ENCODE data around the gene PCBP2.

PCBP2 gene

GRCh38 chr12:53514628-53515290 is 62.9 kb downstream of the PCBP2 start:
- Histone ChIP-seq H3K27ac (ENCODE audit: low read depth, low read length) (no peak overlapping the region), H3K36me3 (ENCODE audit: control insufficient read depth, insufficient read depth, low read length) (peaks cover 49% of the 10 kb centered on the region), H3K9ac (ENCODE audit: low read length) (no peak overlapping the region)

GRCh38 chr12:53515291-53515680 is 63.4 kb downstream of the PCBP2 start:
- Histone ChIP-seq H3K27ac (ENCODE audit: low read depth, low read length) (no peak overlapping the region), H3K4me3 (ENCODE audit: low read length) (no peak overlapping the region), H3K36me3 (ENCODE audit: control insufficient read depth, insufficient read depth, low read length) (peaks cover 49% of the 10 kb centered on the region)

More at GRCh38 chr12:53514628-53515290, 62.9 kb downstream of the PCBP2 start:
- Histone ChIP-seq H3K4me3 (ENCODE audit: low read length) (no peak overlapping the region), H3K4me1 (ENCODE audit: control insufficient read depth, insufficient read depth, low read length) (no peaks in the 10 kb centered on the region), H3K27me3 (ENCODE audit: control insufficient read depth, insufficient read depth, low read length) (no peaks in the 10 kb centered on the region)

GRCh38 chr12:53516758-53517455 is 65.0 kb downstream of the PCBP2 start:
- Histone ChIP-seq H3K36me3 (ENCODE audit: control insufficient read depth, insufficient read depth, low read length) (peaks cover 48% of the 10 kb centered on the region), H3K27ac (ENCODE audit: low read depth, low read length) (no peak overlapping the region), H3K9ac (ENCODE audit: low read length) (no peak overlapping the region), H3K4me1 (ENCODE audit: control insufficient read depth, insufficient read depth, low read length) (no peaks in the 10 kb centered on the region), H3K27me3 (ENCODE audit: control insufficient read depth, insufficient read depth, low read length) (no peaks in the 10 kb centered on the region), H3K4me3 (ENCODE audit: low read length) (no peak overlapping the region)

More at GRCh38 chr12:53515291-53515680, 63.4 kb downstream of the PCBP2 start:
- Histone ChIP-seq H3K9ac (ENCODE audit: low read length) (no peak overlapping the region), H3K4me1 (ENCODE audit: control insufficient read depth, insufficient read depth, low read length) (no peaks in the 10 kb centered on the region), H3K27me3 (ENCODE audit: control insufficient read depth, insufficient read depth, low read length) (no peaks in the 10 kb centered on the region)

GRCh38 chr12:53518381-53518780 is 66.5 kb downstream of the PCBP2 start:
- no peak overlapping the region for H3K4me3 ChIP-seq (ENCODE audit: low read length)
- H3K9ac ChIP-seq (ENCODE audit: low read length), result no peak overlapping the region
- H3K4me1 ChIP-seq (ENCODE audit: control insufficient read depth, insufficient read depth, low read length), result no peaks in the 10 kb centered on the region
- no peak overlapping the region for H3K27ac ChIP-seq (ENCODE audit: low read depth, low read length)
- H3K27me3 ChIP-seq (ENCODE audit: control insufficient read depth, insufficient read depth, low read length), result no peaks in the 10 kb centered on the region
- H3K36me3 ChIP-seq (ENCODE audit: control insufficient read depth, insufficient read depth, low read length), result peaks cover 45% of the 10 kb centered on the region

GRCh38 chr12:53523131-53523530 is 71.2 kb downstream of the PCBP2 start:
- H3K4me3 ChIP-seq (ENCODE audit: low read length), result no peak overlapping the region
- H3K27ac ChIP-seq (ENCODE audit: low read depth, low read length), result no peak overlapping the region
- H3K4me1 ChIP-seq (ENCODE audit: control insufficient read depth, insufficient read depth, low read length), result no peaks in the 10 kb centered on the region
- no peaks in the 10 kb centered on the region for H3K27me3 ChIP-seq (ENCODE audit: control insufficient read depth, insufficient read depth, low read length)
- H3K9ac ChIP-seq (ENCODE audit: low read length), result no peak overlapping the region
- H3K36me3 ChIP-seq (ENCODE audit: control insufficient read depth, insufficient read depth, low read length), result peaks cover 27% of the 10 kb centered on the region

DNA sequence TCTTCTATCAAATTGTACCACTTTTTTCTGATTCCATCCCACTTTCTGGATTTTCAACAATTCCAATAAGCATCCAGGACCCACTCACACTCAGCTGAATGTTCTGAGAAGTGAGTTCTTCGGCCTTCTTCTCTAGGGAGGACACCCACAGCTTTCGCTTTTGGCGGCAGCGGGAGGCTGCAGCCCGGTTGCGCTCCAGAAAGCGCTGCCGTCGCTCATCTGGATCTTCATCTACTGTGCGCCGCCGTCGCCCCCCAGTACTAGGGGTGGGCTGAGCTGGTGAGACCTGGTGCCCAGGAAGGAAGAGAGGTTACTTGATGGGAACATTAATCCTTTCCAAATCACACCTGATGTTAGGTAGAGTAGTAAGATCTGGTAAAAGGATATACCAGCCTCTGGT is 72.6 kb downstream of the PCBP2 start:
- Histone ChIP-seq H3K4me3 (ENCODE audit: low read length) (no peak overlapping the region), H3K4me1 (ENCODE audit: control insufficient read depth, insufficient read depth, low read length) (no peaks in the 10 kb centered on the region), H3K9ac (ENCODE audit: low read length) (no peak overlapping the region), H3K27me3 (ENCODE audit: control insufficient read depth, insufficient read depth, low read length) (no peaks in the 10 kb centered on the region), H3K27ac (ENCODE audit: low read depth, low read length) (no peak overlapping the region), H3K36me3 (ENCODE audit: control insufficient read depth, insufficient read depth, low read length) (peaks cover 22% of the 10 kb centered on the region)

DNA sequence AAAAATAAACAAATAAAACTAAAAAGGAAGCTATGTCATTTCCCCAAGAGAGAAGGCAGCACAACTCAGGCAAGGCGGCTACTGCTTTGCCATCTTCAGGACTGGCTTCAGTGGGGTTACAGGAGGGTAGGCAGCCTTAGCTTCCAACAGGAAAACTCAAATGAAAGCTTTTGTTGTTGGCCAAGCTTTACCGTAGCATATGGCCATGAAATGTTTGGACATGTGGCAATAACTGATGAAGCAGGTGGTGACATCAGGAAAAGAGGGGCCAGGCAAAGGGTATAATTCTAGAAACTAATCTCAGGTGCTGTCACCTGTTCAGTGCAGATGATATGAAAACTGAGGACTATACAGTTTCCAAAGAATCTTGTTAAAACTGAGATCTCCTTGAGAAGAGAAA is 78.2 kb downstream of the PCBP2 start:
- Histone ChIP-seq H3K4me1 (ENCODE audit: control insufficient read depth, insufficient read depth, low read length) (no peaks in the 10 kb centered on the region), H3K27ac (ENCODE audit: low read depth, low read length) (no peak overlapping the region), H3K27me3 (ENCODE audit: control insufficient read depth, insufficient read depth, low read length) (no peaks in the 10 kb centered on the region), H3K36me3 (ENCODE audit: control insufficient read depth, insufficient read depth, low read length) (peaks cover 24% of the 10 kb centered on the region), H3K9ac (ENCODE audit: low read length) (no peak overlapping the region), H3K4me3 (ENCODE audit: low read length) (no peak overlapping the region)

Measured in rectal smooth muscle tissue (tissue), 1 donor.